ENCODE results near the gene ZNF566. TPM values are rescaled to one million over a fixed set of nuclear protein-coding genes. Genes with fewer than 3 reads are reported as not detected.

Gene ZNF566
- total RNA-seq, 1 experiment from 2014 or later, result 3.1 TPM

GRCh38 chr19:36482876-36483275 is 6.5 kb downstream of the ZNF566 start:
- no peaks in the 10 kb centered on the region for H3K9me2 ChIP-seq (replicated peaks; ENCODE audit: low read length)
- no peak for DNase-seq
- H3K4me2 ChIP-seq (ENCODE audit: low read length), result no peak overlapping the region
- H3K4me3 ChIP-seq (ENCODE audit: low read length), result no peak overlapping the region
- H3K36me3 ChIP-seq (ENCODE audit: low read depth, low read length), result peaks cover 19% of the 10 kb centered on the region; the same call in 1 of the 2 replicates
- BruUV-seq (replicated peaks), result no TSS peak
- intact Hi-C loops (cut with micrococcal nuclease), result no loop called here
- no peaks in the 10 kb centered on the region for H3K9me3 ChIP-seq (ENCODE audit: low read length)
- no peaks in the 10 kb centered on the region for H4K20me1 ChIP-seq (ENCODE audit: low read length)
- H3K27me3 ChIP-seq (ENCODE audit: low read length), result no peaks in the 10 kb centered on the region
- H3K79me2 ChIP-seq (ENCODE audit: low read length), result peaks cover 19% of the 10 kb centered on the region
- CTCF ChIA-PET, result no interaction called here
- no peak overlapping the region for H3K9ac ChIP-seq (ENCODE audit: low read length)
- H3K4me1 ChIP-seq (ENCODE audit: insufficient read depth, low read length), result no peaks in the 10 kb centered on the region
- H3F3A ChIP-seq (ENCODE audit: low read length, unreplicated experiment), result no peaks in the 10 kb centered on the region
- H2AFZ ChIP-seq (ENCODE audit: low read length), result no peak overlapping the region
- H3K27ac ChIP-seq (ENCODE audit: low read length), result no peak overlapping the region
- no peak for ATAC-seq
- POLR2A ChIA-PET (ENCODE audit: unreplicated experiment), result no interaction called here
- TF ChIP-seq EZH2phosphoT487 (IDR thresholded peaks at IDR 0.05; ENCODE audit: borderline replicate concordance, low read length), result no peak
- TF ChIP-seq EZH2 (IDR thresholded peaks at IDR 0.05; ENCODE audit: low read length, unreplicated experiment), result no peak
- TF ChIP-seq CTCF (conservative IDR thresholded peaks at IDR 0.05; ENCODE audit: low read depth, low read length), result no peak

GRCh38 chr19:36460046-36460445 is 29.3 kb downstream of the ZNF566 start:
- TF ChIP-seq EZH2phosphoT487 (IDR thresholded peaks at IDR 0.05; ENCODE audit: borderline replicate concordance, low read length) (no peak), CTCF (conservative IDR thresholded peaks at IDR 0.05; ENCODE audit: low read depth, low read length) (no peak), EZH2 (IDR thresholded peaks at IDR 0.05; ENCODE audit: low read length, unreplicated experiment) (no peak)
- no peaks in the 10 kb centered on the region for H3K27me3 ChIP-seq (ENCODE audit: low read length)
- no peak overlapping the region for H3K9ac ChIP-seq (ENCODE audit: low read length)
- no peaks in the 10 kb centered on the region for H3K9me2 ChIP-seq (replicated peaks; ENCODE audit: low read length)
- POLR2A ChIA-PET (ENCODE audit: unreplicated experiment), result no interaction called here
- no TSS peak for BruUV-seq (replicated peaks)
- H3K9me3 ChIP-seq (ENCODE audit: low read length), result 0 out of 2 replicates have a peak, but pooled peaks cover 3% of the 10 kb centered on the region
- no peaks in the 10 kb centered on the region for H3K79me2 ChIP-seq (ENCODE audit: low read length)
- no peaks in the 10 kb centered on the region for H3K4me1 ChIP-seq (ENCODE audit: insufficient read depth, low read length)
- H4K20me1 ChIP-seq (ENCODE audit: low read length), result no peaks in the 10 kb centered on the region
- H3K4me2 ChIP-seq (ENCODE audit: low read length), result no peak overlapping the region
- H2AFZ ChIP-seq (ENCODE audit: low read length), result no peak overlapping the region
- H3K27ac ChIP-seq (ENCODE audit: low read length), result no peak overlapping the region
- CTCF ChIA-PET, result no interaction called here
- H3K36me3 ChIP-seq (ENCODE audit: low read depth, low read length), result peaks cover 24% of the 10 kb centered on the region
- no peak overlapping the region for H3K4me3 ChIP-seq (ENCODE audit: low read length)
- ATAC-seq, result no peak
- no peaks in the 10 kb centered on the region for H3F3A ChIP-seq (ENCODE audit: low read length, unreplicated experiment)
- intact Hi-C loops (cut with micrococcal nuclease), result no loop called here
- no peak for DNase-seq

- Histone ChIP-seq H3F3A (ENCODE audit: low read length, unreplicated experiment) (no peaks in the 10 kb centered on the region), H3K9me3 (ENCODE audit: low read length) (0 out of 2 replicates have a peak, but pooled peaks cover 9% of the 10 kb centered on the region), H3K79me2 (ENCODE audit: low read length) (no peaks in the 10 kb centered on the region), H3K27ac (ENCODE audit: low read length) (no peak overlapping the region), H4K20me1 (ENCODE audit: low read length) (no peaks in the 10 kb centered on the region), H2AFZ (ENCODE audit: low read length) (no peak overlapping the region), H3K36me3 (ENCODE audit: low read depth, low read length) (peaks cover 35% of the 10 kb centered on the region), H3K4me3 (ENCODE audit: low read length) (no peak overlapping the region), H3K9me2 (replicated peaks; ENCODE audit: low read length) (no peaks in the 10 kb centered on the region), H3K9ac (ENCODE audit: low read length) (no peak overlapping the region), H3K4me1 (ENCODE audit: insufficient read depth, low read length) (no peaks in the 10 kb centered on the region), H3K27me3 (ENCODE audit: low read length) (no peaks in the 10 kb centered on the region), H3K4me2 (ENCODE audit: low read length) (no peak overlapping the region)
- TF ChIP-seq EZH2 (IDR thresholded peaks at IDR 0.05; ENCODE audit: low read length, unreplicated experiment), result no peak
- TF ChIP-seq CTCF (conservative IDR thresholded peaks at IDR 0.05; ENCODE audit: low read depth, low read length), result no peak
- no peak for TF ChIP-seq EZH2phosphoT487 (IDR thresholded peaks at IDR 0.05; ENCODE audit: borderline replicate concordance, low read length)
- intact Hi-C loops (cut with micrococcal nuclease), result no loop called here
- POLR2A ChIA-PET (ENCODE audit: unreplicated experiment), result no interaction called here
- BruUV-seq (replicated peaks), result no TSS peak
- ATAC-seq, result no peak
- DNase-seq, result no peak
- CTCF ChIA-PET, result no interaction called here
Observed at GRCh38 chr19:36456831-36457230, 32.5 kb downstream of the ZNF566 start.
